DMS 273 (cell line): ENCODE measurements around the gene NDUFS7.

Experiments used
- DNase-seq: peaks from one replicate; lab custom pipeline; 2025; ENCODE audit not compliant: unreplicated experiment; lab: John Stamatoyannopoulos, UW

NDUFS7 gene

DNA sequence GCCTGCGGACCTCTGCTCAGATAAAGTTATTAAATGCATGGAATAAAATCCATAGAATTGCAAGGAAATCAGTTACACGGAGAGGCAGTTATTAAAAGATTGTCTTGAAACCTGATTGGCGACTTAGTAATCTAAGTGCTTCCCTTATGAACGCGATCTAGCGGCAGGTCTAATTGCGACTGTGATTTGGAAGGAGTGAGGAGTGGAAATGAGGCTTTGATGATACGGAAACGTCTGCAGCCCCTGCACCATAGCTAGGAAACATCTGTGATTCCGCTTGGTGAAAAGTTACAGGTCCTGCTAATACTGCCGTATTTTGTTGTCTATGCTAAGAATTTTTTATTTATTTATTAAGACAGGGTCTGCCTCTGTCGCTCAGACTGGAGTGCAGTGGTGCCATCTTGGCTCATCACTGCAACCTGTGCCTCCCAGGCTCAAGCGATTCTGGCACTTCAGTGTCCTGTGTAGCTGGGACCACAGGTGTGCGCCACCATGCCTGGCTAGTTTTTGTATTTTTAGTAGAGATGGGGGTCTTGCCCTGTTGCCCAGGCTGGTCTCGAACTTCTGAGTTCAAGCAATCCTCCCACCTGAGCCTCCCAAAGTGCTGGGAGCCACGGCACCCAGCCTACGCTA is 887 bp downstream of the NDUFS7 start:
- peak; percentile 45 for DNase-seq

DNA sequence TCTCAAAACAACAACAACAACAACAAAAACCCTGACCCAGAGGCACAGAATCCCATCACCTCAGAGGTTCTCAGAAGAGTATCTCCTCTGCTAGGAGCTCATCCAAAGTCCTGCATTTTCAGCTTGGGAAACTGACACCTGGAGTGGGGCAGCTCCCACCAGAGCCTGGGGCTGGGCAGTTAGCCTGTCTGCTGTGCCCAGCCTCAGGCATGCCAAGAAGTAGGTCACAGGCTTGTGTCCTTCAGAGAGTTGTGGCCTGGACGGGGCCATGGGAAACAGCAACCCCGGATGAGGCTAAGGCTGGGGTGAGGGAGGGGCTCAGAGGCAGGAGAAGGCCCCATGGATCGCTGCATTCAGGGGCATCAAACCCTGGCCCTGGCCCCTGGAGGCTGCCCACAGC is 2.1 kb downstream of the NDUFS7 start:
- DNase-seq, result no peak

DNA sequence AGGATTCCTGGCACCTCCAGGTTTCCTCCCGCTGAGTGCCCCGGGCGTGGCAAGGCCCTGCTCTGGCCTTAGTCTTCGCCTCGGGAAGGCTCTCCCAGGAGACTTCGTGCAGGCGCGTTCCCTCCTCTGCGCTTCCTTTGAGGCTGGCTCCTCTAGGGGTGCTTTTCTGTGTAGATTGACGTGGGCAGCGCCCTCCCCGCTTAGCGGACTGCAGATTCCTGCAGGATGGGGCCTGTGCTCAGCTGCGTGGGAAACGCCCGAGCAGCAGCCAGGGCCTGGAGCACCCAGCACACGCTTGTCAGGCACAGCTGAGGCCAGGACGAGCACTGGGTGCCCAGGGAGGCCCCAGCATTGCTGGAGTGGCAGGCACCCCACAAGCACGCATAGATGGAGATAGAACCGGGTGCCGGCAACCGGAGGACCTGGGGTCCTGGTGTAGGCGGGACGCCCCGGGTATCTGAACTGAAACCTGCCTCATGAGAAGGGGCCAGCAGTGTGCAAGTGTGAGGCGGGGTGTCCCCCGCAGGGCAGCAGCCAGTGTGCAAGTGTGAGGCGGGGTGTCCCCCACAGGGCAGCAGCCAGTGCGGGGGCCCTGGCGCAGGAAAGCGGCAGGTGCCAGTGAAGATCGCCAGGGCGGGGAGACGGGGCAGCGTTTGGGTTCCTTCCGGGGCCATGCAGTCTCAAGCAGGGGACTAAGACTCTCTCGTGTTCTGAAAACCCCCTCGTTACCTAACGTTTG is 3.4 kb downstream of the NDUFS7 start:
- no peak for DNase-seq

DNA sequence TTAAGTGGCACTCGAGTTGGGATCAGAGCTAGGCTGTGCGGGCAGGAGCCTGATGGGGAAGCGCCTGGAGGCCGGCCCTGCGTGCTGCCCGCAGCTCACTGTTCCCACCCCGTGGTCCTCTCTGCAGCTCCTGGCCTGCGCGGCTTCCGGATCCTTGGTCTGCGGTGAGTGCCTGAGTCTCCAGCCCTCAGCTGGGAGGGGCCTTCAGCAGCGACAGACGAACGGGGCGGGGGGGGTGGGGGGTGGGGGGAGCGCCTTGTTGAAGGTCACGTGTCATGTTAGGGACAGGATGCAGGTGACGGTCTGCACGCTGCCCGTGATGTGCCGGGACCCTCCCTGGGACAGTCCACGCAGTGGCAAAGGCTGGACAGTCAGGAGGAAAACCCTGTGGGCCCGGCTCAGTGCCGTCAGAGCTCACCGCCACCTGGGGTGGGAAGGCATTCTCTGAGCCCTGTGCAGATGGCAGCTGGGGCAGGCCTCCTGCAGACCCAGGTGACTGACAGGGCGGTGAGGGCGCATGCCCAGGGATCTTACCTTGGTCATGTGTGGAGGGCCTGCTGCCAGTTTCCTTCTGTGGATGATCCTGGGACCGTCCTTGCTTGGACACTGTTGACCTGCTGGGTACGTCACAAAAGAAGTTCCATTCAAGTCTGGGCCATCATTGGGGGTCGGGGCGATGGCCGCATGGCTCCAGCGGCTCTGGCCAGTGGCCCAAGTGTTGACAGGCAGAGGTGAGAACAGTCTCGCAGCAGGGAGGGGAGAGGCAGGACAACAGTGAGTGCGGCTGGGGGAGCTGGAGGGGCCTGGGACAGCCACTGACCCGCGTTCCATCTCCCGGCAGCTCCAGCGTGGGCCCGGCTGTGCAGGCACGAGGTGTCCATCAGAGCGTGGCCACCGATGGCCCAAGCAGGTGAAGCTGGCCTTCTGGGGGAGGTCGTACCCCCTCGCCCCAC is 4.3 kb downstream of the NDUFS7 start:
- DNase-seq, result no peak

DNA sequence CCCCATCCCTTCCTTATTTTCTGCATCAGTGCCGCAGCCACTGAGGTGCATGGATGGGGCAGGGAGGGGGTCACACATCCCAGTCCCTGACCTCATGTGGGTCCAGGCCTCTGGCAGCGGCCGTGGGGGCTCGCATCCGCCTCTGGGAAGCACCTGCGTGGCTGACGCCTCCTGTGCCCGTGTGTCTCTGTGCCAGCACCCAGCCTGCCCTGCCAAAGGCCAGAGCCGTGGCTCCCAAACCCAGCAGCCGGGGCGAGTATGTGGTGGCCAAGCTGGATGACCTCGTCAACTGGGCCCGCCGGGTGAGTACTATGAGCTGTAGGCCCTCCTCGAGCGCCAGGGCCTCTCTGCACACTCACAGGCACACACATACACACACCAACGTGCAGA is 4.9 kb downstream of the NDUFS7 start:
- no peak for DNase-seq

DNA sequence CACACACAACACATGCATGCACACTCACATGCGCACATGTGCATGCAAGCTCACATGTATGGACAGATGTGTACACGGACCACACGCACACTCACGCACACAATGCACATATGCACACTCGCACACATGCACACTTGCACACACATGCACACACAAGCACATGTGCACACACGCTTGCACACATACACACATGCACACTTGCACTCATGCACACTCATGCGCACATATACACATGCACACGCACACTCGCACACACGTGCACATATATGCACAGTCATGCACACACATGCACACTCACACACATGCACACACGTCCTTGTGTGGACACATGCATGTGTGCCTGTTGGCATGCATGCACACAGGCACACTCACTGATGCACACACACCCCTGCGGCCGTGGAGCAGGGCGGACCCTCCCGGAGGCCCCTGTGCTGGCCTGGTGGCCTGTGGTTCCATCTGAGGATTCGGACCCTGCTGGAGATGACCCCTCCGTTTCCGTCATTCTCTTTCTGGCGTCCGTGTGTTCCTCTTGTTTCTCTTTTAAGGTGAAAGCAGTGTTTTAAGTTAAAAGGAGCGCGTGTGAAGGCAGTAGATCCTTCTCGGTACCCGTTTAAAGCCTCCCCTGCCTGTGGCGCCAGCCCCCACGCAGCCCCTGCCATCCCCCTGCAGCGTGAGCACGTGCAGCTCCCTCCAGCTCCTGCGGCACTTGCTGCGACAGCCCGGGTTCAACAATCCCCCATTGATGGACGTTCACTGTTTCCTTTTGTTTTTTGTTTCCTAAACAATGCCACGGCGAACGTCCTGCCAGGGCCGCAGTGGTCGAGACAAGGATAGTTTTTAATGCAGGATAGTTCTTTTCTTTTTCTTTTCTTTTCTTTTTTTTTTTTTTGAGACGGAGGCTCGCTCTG is 5.6 kb downstream of the NDUFS7 start:
- no peak for DNase-seq

DNA sequence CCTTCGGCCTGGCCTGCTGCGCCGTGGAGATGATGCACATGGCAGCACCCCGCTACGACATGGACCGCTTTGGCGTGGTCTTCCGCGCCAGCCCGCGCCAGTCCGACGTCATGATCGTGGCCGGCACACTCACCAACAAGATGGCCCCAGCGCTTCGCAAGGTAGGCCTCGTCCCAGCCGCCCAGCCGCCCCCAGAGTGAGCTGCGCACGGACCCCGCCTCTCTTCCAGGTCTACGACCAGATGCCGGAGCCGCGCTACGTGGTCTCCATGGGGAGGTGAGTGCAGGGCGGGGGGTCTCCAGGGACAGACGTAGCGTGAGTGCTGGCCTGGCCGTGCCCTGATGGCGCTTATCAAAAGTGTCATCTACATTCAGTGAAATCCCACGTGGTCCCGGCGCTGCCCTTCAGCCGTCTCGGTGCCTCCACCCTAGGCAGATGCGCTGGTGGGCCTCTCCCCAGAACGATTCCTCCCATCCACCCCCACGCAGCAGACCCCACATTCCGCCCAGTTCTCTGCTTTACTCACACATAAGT is 7.2 kb downstream of the NDUFS7 start:
- no peak for DNase-seq

DNA sequence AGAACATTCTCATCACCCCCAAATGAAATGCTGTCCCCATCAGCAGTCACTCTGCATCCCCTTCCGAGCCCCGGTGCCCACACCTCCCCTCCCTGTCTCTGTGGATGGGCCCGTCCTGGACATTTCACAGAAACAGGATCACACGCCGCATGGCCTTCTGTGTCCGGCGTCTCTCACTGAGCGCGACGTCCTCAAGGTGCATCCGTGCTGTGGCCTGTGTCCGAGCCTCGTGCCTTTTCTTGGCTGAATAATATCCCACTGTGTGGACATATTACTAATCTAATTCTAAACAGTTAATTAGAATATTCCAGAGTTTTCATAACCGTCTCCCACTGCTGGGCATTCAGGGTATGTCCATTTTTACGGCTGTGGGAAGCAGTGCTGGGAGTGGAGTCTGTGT is 8.7 kb downstream of the NDUFS7 start:
- DNase-seq, result no peak

DNA sequence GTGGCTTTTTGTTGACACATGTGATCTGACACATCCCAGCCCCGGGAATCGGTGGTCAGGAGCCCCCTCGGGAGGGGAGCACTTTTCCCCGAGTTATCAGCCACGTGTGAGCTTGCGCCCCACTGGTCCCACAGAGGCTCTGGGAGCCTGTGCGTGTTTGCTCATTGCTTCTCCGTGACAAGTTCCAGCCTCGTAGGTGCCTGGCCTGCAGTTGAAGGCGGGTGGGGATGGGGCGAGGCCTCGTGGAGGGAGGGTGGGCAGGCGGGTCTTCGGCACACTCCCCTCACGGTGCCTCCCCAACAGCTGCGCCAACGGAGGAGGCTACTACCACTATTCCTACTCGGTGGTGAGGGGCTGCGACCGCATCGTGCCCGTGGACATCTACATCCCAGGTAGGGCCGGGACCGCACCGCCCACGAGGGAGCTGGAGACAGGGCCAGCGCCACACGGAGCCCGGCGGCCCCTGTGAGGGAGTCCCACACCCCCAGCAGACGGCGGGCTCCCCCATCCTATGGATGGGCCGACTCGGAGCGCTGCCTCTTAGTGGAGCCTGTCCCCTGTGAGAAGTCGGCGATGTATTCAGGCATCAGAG is 9.3 kb downstream of the NDUFS7 start:
- DNase-seq, result no peak

DNA sequence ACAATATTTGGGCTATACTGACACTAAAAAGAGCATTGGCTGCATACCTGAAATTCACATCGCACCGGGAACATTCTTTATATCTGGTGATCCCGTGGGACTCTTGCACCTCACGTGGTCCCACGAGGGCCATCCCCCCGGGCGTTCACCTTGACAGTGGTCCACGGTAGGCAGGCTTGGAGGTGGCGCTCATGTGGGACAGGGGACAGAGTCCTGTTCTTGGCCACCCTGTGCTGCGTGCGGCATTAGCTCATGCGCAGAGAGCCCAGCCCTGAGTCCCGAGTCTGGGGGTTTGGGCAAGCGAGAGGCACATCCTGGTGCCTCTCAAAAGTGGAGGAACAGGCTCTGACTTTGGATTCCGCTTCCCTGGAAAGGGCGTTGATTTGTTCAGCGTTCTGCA is 10.1 kb downstream of the NDUFS7 start:
- DNase-seq, result no peak

DNA sequence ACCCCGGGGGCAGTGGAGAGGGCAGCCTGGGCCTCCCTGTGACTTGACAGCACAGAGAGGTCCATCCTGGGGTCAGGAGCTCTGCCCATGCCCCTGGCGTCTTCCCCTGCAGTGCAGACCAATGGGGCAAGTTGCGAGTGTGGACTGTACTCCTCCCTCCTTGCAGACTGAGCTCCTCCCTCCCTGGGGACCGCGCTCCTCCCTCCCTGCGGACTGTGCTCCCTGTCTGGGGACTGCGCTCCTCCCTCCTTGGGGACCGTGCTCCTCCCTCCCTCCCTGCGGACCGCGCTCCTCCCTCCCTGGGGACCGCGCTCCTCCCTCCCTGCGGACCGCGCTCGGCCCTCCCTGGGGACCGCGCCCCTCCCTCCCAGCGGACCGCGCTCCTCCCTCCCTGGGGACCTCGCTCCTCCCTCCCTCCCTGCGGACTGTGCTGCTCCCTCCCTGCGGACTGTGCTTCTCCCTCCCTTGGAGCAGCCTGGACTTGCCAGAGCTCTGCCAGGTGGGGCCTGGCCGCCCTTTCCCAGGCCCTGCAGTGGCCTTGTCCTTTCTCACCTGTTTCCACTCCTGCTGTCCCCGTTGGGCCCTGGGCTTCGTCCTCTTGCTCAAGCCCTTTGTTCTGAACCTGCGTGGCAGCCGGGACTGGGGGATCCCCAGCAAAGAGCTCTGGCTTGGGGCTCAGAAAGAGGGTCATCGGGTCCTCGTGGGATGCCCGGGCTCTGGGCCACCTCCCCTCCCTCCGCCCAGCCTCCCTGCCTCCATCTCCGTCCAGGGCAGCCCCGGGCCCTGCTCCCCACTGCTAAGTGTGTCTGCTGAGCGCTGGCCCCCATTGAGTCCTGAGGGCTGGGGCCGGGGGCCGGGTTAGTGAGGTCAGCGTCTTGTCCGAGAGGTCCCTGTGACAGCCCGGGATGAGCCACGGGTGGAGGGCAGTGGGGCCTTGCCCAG is 10.8 kb downstream of the NDUFS7 start:
- no peak for DNase-seq

DNA sequence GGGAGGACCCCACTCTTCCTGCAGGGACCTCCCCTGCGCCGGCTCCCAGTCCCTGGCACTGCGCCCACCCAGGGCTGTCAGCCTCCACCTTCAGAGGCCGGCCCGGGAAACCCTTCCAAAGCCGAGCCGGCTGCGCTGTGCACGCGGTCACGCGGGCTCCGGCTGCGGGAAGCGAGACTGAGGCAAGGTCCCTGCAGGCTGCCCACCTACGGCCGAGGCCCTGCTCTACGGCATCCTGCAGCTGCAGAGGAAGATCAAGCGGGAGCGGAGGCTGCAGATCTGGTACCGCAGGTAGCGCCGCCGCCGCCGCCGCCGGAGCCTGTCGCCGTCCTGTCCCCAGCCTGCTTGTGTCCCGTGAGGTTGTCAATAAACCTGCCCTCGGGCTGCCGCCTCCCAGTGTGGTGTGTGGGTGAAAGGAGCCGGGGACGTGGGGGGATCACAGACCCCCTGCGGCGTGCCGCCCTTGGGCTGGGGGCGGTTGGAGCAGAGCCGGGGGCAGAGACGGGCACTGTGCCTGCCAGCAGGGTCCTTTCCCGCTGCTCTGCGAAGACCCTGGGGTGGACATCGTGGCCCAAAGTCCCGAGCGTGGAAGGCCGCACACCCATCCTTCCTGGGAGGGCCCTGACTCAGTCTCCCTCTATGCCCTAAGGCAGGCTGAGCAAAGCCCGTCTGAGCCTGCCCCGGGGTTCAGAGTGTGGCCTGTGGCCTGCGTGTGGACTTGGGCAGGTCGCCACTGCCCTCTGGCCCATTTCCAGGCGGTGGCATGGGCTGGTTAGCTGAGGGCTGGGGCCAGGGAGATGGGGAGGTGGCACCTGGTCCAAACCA is 11.7 kb downstream of the NDUFS7 start:
- peak; percentile 42 for DNase-seq

DNA sequence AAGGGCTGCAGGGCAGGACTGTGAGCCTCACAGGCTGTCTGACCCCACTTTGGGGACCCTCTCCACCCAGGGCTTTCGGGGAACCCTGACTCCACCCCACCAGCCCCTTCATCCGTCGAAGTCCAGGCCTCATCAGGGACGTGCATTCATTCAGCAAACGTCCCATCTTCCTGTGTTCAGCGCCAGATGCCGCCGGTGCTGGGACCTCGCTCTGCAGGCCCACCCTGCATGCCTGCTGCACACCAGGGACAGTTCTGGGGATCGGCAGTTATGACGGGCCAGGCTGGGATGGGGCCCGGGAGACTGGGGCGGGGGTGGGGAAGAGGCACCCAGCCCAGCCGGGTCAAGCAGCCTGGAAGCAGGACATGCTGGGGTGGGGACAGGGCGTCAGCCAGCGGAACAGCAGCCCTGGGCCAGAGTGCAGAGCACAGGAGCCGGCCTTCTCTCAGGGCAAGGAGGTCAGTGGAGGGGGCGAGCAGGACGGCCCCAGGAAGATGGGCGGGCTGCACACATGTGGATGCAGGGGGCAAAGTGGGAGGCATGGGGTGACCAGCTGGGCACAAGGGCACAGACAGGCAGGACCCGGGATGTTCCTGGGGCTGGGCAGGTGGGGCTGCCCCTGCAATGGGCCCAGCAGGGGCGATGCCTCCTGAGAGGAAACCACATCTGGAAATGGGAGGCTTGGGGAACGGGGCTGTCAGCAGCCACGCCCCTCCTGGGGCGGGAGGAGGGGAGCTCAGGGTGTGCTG is 12.5 kb downstream of the NDUFS7 start:
- DNase-seq, result peak; percentile 67

DNA sequence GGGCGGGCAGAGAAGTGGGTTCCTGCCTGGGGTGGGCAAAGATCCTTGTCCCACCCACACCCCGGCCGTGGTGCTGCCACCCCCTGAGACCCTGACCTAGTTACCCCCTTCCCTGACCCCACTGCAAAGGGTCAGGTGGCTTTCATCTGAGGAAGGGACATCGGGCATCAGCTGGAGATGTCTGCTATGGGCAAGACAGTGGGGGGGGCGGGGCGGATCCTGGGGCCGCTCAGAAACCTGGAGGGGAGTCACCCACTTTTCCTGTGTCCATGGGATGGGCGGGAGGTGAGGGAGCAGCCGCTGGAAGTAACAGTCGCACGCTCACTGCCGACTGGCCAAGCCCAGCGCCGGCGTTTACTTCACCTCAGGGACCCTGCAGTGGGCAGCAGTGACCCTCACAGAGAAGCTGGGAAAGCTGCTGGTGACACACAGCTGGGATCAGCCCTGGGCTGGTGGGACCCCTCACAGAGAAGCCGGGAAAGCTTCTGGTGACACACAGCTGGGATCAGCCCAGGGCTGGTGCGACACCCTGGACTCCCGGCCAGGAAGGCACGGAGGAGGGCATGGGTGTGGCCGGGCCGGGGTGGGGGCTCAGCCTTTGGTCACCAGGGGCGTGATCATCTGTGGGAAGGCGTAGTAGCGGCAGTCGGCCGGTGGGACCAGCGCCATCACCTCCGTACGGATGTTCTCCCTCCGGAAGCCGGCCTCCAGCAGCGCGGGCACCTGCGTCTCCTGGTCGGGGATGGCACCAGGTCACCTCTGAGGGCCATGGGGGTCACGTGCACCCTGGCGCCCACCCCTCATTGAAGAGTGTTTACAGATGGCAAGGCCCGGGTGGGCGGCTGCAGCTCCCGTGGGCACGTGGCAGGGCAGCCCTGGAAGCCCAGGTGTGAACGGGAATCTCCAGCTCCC is 13.3 kb downstream of the NDUFS7 start:
- DNase-seq, result no peak

DNA sequence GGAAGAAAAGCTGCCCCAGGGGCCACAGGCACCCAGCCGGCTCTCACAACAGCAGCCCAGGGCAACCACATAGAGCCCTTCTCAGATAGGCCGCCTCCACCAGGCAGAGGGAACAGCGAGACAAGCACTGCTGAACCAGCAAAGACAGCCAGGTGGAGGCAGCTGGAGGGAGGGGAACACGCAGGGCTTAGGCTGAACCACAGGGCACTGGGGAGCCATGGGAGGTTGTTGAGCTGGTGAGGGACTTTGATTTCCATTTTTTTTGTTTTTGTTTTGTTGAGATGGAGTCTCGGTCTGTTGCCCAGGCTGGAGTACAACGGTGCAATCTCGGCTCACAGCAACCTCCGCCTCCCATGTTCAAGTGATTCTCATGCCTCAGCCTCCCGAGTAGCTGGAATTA is 14.1 kb downstream of the NDUFS7 start:
- peak; percentile 53 for DNase-seq

DNA sequence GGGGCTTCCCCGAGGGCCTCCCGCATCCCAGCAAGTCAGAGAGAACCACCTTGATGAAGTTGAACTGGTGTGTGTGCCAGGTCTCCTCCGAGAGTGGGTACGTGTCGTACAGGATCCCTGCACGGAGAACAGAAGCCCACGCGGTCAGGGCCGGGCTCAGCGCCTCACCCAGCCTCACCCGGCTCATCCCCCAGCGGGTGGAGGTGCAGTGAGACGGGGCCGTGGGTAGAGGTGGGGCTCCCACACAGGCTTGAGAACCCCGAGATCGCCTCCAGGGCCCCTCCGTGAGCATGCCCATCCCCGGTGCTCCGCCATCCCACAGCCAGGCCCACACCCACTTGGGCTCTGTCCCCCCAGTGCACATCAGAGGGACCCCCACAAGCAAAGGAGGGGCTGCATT is 15.4 kb downstream of the NDUFS7 start:
- DNase-seq, result no peak
